ENCODE results near the gene RBP5. TPM values are rescaled to one million over a fixed set of nuclear protein-coding genes. Genes with fewer than 3 reads are reported as not detected.

RBP5 gene
- total RNA-seq, 4 donors from 2014 or later, result 0.46 to 5.0 (median 0.91) TPM

- no peak for TF ChIP-seq CTCF (IDR thresholded peaks at IDR 0.05)
- no peak for TF ChIP-seq EP300 (IDR thresholded peaks at IDR 0.05)
- TF ChIP-seq POLR2AphosphoS5 (IDR thresholded peaks at IDR 0.05), result no peak
- no peak for TF ChIP-seq POLR2A (IDR thresholded peaks at IDR 0.05; ENCODE audit: low read depth)
- Histone ChIP-seq H3K27me3 (peaks cover 0 to 23% (median 0%) of the 10 kb centered on the region in 4 donors), H3K4me1 (no peaks in the 10 kb centered on the region), H3K4me3 (no peak overlapping the region), H3K9me3 (peaks cover 0 to 11% (median 0%) of the 10 kb centered on the region in 4 donors), H3K36me3 (no peaks in the 10 kb centered on the region), H3K27ac (replicated peaks in 1 of 4) (no peak overlapping the region)
- intact Hi-C loops (cut with DNase I), result no loop called here
- DNase-seq (ENCODE audit: extremely low spot score), result no peak
Observed at GRCh38 chr12:7169951-7170350, 41.3 kb upstream of the RBP5 start.

DNA sequence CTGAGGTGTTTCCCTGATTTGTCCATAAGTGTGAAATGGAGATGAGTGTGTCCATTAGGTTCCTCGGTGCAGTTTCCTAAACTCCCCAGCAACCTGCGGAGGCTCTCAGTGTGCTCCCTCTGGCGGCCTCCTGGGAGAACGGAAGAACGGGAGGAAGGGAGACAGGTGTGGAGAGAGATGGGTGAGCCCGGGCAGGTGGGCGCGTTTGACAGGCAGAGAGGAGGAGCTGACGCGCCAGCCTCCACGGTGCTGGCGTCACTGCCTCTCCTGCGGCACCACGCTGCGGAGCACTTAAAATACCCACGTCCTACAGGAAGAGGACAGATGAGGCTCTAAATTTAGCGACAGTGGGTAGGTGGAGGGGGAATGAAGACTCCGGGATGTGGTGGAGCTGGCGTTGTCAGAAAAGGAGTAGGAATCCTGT lies 34.0 kb upstream of the RBP5 start:
- Histone ChIP-seq H3K27ac (replicated peaks in 1 of 4) (no peak overlapping the region), H3K4me1 (peaks cover 0 to 10% (median 4%) of the 10 kb centered on the region in 4 donors), H3K9me3 (no peaks in the 10 kb centered on the region), H3K36me3 (peaks cover 0 to 8% (median 4%) of the 10 kb centered on the region in 4 donors), H3K4me3 (no peak overlapping the region), H3K27me3 (peaks cover 0 to 40% (median 3%) of the 10 kb centered on the region in 4 donors)
- no peak for TF ChIP-seq POLR2A (IDR thresholded peaks at IDR 0.05; ENCODE audit: low read depth)
- TF ChIP-seq CTCF (IDR thresholded peaks at IDR 0.05), result peak; percentile 9 to 52 (median 13)
- intact Hi-C loops (cut with DNase I), result no loop called here
- 7% methylated on average over 19 of the region's 19 CpGs for WGBS
- DNase-seq (ENCODE audit: extremely low spot score), result no peak

GRCh38 chr12:7161811-7162210 lies 33.1 kb upstream of the RBP5 start:
- H3K4me3 ChIP-seq, result no peak overlapping the region
- H3K9me3 ChIP-seq, result no peaks in the 10 kb centered on the region
- TF ChIP-seq CTCF (IDR thresholded peaks at IDR 0.05), result no peak
- TF ChIP-seq POLR2AphosphoS5 (IDR thresholded peaks at IDR 0.05), result no peak
- no peak for TF ChIP-seq EP300 (IDR thresholded peaks at IDR 0.05)
- no peak for TF ChIP-seq POLR2A (IDR thresholded peaks at IDR 0.05; ENCODE audit: low read depth)
- WGBS, result 86% methylated on average over 5 of the region's 5 CpGs
- H3K27ac ChIP-seq (replicated peaks in 1 of 4), result no peak overlapping the region
- intact Hi-C loops (cut with DNase I), result no loop called here
- H3K27me3 ChIP-seq, result peaks cover 0 to 40% (median 3%) of the 10 kb centered on the region in 4 donors
- DNase-seq (ENCODE audit: extremely low spot score), result no peak
- H3K36me3 ChIP-seq, result peaks cover 0 to 17% (median 8%) of the 10 kb centered on the region in 4 donors
- H3K4me1 ChIP-seq, result peaks cover 0 to 10% (median 4%) of the 10 kb centered on the region in 4 donors

- 81% methylated on average over 4 of the region's 4 CpGs for WGBS
- no peak for TF ChIP-seq POLR2AphosphoS5 (IDR thresholded peaks at IDR 0.05)
- TF ChIP-seq POLR2A (IDR thresholded peaks at IDR 0.05; ENCODE audit: low read depth), result no peak
- no peak for TF ChIP-seq CTCF (IDR thresholded peaks at IDR 0.05)
- TF ChIP-seq EP300 (IDR thresholded peaks at IDR 0.05), result no peak
Observed at GRCh38 chr12:7161327-7161726, 32.6 kb upstream of the RBP5 start.

DNA sequence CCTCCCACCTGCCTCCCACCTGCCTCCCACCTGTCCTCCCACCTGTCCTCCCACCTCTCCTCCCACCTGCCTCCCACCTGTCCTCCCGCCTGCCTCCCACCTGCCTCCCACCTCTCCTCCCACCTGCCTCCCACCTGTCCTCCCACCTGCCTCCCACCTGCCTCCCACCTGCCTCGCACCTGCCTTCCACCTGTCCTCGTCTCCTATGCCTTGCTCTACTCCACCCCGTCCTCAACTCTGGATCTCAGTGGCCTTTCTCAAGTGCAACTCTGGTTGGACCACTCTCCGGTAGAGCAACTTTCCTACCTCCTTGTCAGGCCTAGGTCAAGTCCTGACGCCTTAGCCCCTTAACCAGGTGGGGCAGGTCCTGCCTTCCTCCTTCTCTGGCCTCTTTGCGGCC lies 31.5 kb upstream of the RBP5 start:
- Histone ChIP-seq H3K27ac (replicated peaks in 1 of 4) (no peak overlapping the region), H3K27me3 (peaks cover 0 to 29% (median 3%) of the 10 kb centered on the region in 4 donors), H3K36me3 (peaks cover 0 to 33% (median 12%) of the 10 kb centered on the region in 4 donors), H3K9me3 (no peaks in the 10 kb centered on the region), H3K4me1 (peaks cover 0 to 10% (median 4%) of the 10 kb centered on the region in 4 donors), H3K4me3 (no peak overlapping the region)
- TF ChIP-seq POLR2AphosphoS5 (IDR thresholded peaks at IDR 0.05), result no peak
- intact Hi-C loops (cut with DNase I), result no loop called here
- DNase-seq (ENCODE audit: extremely low spot score), result no peak
- WGBS, result 82% methylated on average over 7 of the region's 7 CpGs

More at GRCh38 chr12:7161327-7161726, 32.6 kb upstream of the RBP5 start:
- Histone ChIP-seq H3K4me1 (peaks cover 0 to 10% (median 4%) of the 10 kb centered on the region in 4 donors), H3K27ac (replicated peaks in 1 of 4) (no peak overlapping the region), H3K9me3 (no peaks in the 10 kb centered on the region), H3K27me3 (peaks cover 0 to 40% (median 3%) of the 10 kb centered on the region in 4 donors), H3K36me3 (peaks cover 0 to 22% (median 9%) of the 10 kb centered on the region in 4 donors), H3K4me3 (no peak overlapping the region)
- intact Hi-C loops (cut with DNase I), result no loop called here
- DNase-seq (ENCODE audit: extremely low spot score), result no peak

Data from esophagus muscularis mucosa (tissue), 4 donors.